H9 (cell line): ENCODE results near the gene DPP3. TPM values are rescaled to one million over a fixed set of nuclear protein-coding genes. Genes with fewer than 3 reads are reported as not detected.

Source experiments
- DNase-seq: peaks from one replicate; pipeline ENCODE4 v3.0.0-alpha.2; 2017
- H2AFZ ChIP-seq: one replicate; pipeline ENCODE4 v1.6.1; 2013; ENCODE audit warnings: mild to moderate bottlenecking, low read length, control low read depth, moderate library complexity
- H2AK5ac ChIP-seq: 2 replicates; pipeline ENCODE4 v1.6.1; 2013; ENCODE audit warnings: low read length, control low read depth, mixed read lengths; ENCODE audit not compliant: insufficient read length
- H2BK120ac ChIP-seq: one replicate; pipeline ENCODE4 v1.6.1; 2013; ENCODE audit warnings: low read depth, mild to moderate bottlenecking, low read length, control low read depth, inconsistent platforms; ENCODE audit not compliant: poor library complexity, severe bottlenecking
- H2BK12ac ChIP-seq: 2 replicates; pipeline ENCODE4 v1.6.1; 2013; ENCODE audit warnings: low read length, control low read depth, mixed read lengths, low read depth; ENCODE audit not compliant: insufficient read length
- H2BK15ac ChIP-seq: 2 replicates; pipeline ENCODE4 v1.6.1; 2013; ENCODE audit warnings: low read depth, low read length, control low read depth
- H2BK20ac ChIP-seq: one replicate; pipeline ENCODE4 v1.6.1; 2013; ENCODE audit warnings: low read depth, mild to moderate bottlenecking, low read length, control low read depth, inconsistent platforms; ENCODE audit not compliant: poor library complexity, severe bottlenecking
- H2BK5ac ChIP-seq: 2 replicates; pipeline ENCODE4 v1.6.1; 2013; ENCODE audit warnings: low read length, control low read depth, mixed read lengths; ENCODE audit not compliant: insufficient read length
- H3K14ac ChIP-seq: 2 replicates; pipeline ENCODE4 v1.6.1; 2013; ENCODE audit warnings: low read length, control low read depth; ENCODE audit not compliant: insufficient read depth
- H3K18ac ChIP-seq: 2 replicates; pipeline ENCODE4 v1.6.1; 2013; ENCODE audit warnings: low read depth, mild to moderate bottlenecking, mixed read lengths, low read length, control low read depth; ENCODE audit not compliant: insufficient read length
- H3K23ac ChIP-seq: 2 replicates; pipeline ENCODE4 v1.6.1; 2013; ENCODE audit warnings: low read length, control low read depth, mixed read lengths, low read depth; ENCODE audit not compliant: insufficient read length
- H3K23me2 ChIP-seq: 2 replicates; pipeline ENCODE4 v1.6.1; 2013; ENCODE audit warnings: low read depth, mild to moderate bottlenecking, mixed read lengths, low read length, control low read depth; ENCODE audit not compliant: insufficient read length, poor library complexity, severe bottlenecking
- H3K27ac ChIP-seq: 2 replicates; pipeline ENCODE4 v1.5.1; 2013; ENCODE audit warnings: low read length, control low read depth, mixed read lengths, low read depth; ENCODE audit not compliant: insufficient read length
- H3K27me3 ChIP-seq: 2 replicates; pipeline ENCODE4 v1.6.1; 2013; ENCODE audit warnings: low read length, control low read depth, inconsistent platforms; ENCODE audit not compliant: insufficient read depth
- H3K4ac ChIP-seq: 2 replicates; pipeline ENCODE4 v1.6.1; 2013; ENCODE audit warnings: low read depth, mild to moderate bottlenecking, control low read depth, inconsistent platforms, low read length, moderate library complexity
- H3K4me1 ChIP-seq: 2 replicates; pipeline ENCODE4 v1.6.1; 2013; ENCODE audit warnings: low read length, control low read depth, inconsistent platforms; ENCODE audit not compliant: insufficient read depth
- H3K4me2 ChIP-seq: 2 replicates; pipeline ENCODE4 v1.6.1; 2013; ENCODE audit warnings: low read length, control low read depth, mixed read lengths; ENCODE audit not compliant: insufficient read length, insufficient read depth
- H3K56ac ChIP-seq: 2 replicates; pipeline ENCODE4 v1.6.1; 2013; ENCODE audit warnings: low read depth, mild to moderate bottlenecking, mixed read lengths, low read length, control low read depth; ENCODE audit not compliant: insufficient read length
- H3K79me1 ChIP-seq: 2 replicates; pipeline ENCODE4 v1.6.1; 2013; ENCODE audit warnings: low read depth, mild to moderate bottlenecking, moderate library complexity, low read length, control low read depth, inconsistent platforms; ENCODE audit not compliant: insufficient read depth, poor library complexity, severe bottlenecking
- H3K79me2 ChIP-seq: 2 replicates; pipeline ENCODE4 v1.6.1; 2013; ENCODE audit warnings: low read length, control low read depth, inconsistent platforms; ENCODE audit not compliant: insufficient read depth
- H3K9ac ChIP-seq: 2 replicates; pipeline ENCODE4 v1.6.1; 2013; ENCODE audit warnings: low read length, control low read depth, mixed read lengths; ENCODE audit not compliant: insufficient read length; ENCODE audit errors: extremely low read depth
- H3K9me3 ChIP-seq: one replicate; pipeline ENCODE4 v1.6.1; 2013; ENCODE audit warnings: low read depth, low read length, inconsistent platforms; ENCODE audit not compliant: control insufficient read depth
- H3T11ph ChIP-seq: one replicate; pipeline ENCODE4 v1.6.1; 2013; ENCODE audit warnings: mild to moderate bottlenecking, low read length, control low read depth, inconsistent platforms
- H4K20me1 ChIP-seq: one replicate; pipeline ENCODE4 v1.6.1; 2013; ENCODE audit not compliant: control insufficient read depth, insufficient read length, insufficient read depth
- H4K5ac ChIP-seq: 2 replicates; pipeline ENCODE4 v1.6.1; 2013; ENCODE audit warnings: low read depth, mild to moderate bottlenecking, mixed read lengths, low read length, control low read depth; ENCODE audit not compliant: insufficient read length
- H4K8ac ChIP-seq: replicated peaks from 2 replicates; pipeline ENCODE4 v1.6.1; 2013; ENCODE audit warnings: low read length, control low read depth, mixed read lengths, low read depth; ENCODE audit not compliant: insufficient read length
- H4K91ac ChIP-seq: 2 replicates; pipeline ENCODE4 v1.6.1; 2013; ENCODE audit warnings: low read depth, mild to moderate bottlenecking, moderate library complexity, mixed read lengths, low read length, control low read depth; ENCODE audit not compliant: insufficient read length
- H3K27ac Mint-ChIP-seq, 3 experiments: 2 replicates in 2 of 3; 3 replicates in 1 of 3; pipeline ENCODE4 v1.8.0; 2020 to 2021; ENCODE audit warnings: mixed read lengths in 3 of 3, mild to moderate bottlenecking in 1 of 3, moderate library complexity in 1 of 3
- H3K27me3 Mint-ChIP-seq: 2 replicates; pipeline ENCODE4 v1.8.0; 2021; ENCODE audit warnings: low read depth, mild to moderate bottlenecking, moderate library complexity, mixed read lengths
- H3K36me3 Mint-ChIP-seq, 3 experiments: 2 replicates in 2 of 3; 3 replicates in 1 of 3; pipeline ENCODE4 v1.8.0; 2020 to 2021; ENCODE audit warnings: low read depth in 3 of 3, mixed read lengths in 3 of 3; ENCODE audit not compliant: insufficient read depth in 1 of 3
- H3K4me1 Mint-ChIP-seq, 2 experiments: 2 replicates each; pipeline ENCODE4 v1.8.0; 2020; ENCODE audit warnings: mixed read lengths in 2 of 2
- H3K4me3 Mint-ChIP-seq, 2 experiments: 2 replicates in 1 of 2; 3 replicates in 1 of 2; pipeline ENCODE4 v1.8.0; 2020 to 2021; ENCODE audit warnings: mild to moderate bottlenecking in 2 of 2, mixed read lengths in 2 of 2, moderate library complexity in 1 of 2
- H3K9me3 Mint-ChIP-seq, 2 experiments: 2 replicates in 1 of 2; 3 replicates in 1 of 2; pipeline ENCODE4 v1.8.0; 2020; ENCODE audit warnings: mild to moderate bottlenecking in 2 of 2, mixed read lengths in 2 of 2, moderate library complexity in 1 of 2
- CTCF ChIP-seq: fragments of 200-600 bp; sonication (generic); conservative IDR thresholded peaks from 3 replicates; pipeline ENCODE4 v1.8.0; 2021; ENCODE audit warnings: antibody characterized with exemption, mild to moderate bottlenecking
- WGBS: extraction: QIAGEN DNeasy Blood & Tissue Kit; methylation state at CpG from one replicate; pipeline ENCODE4 v1.1.7; 2013; ENCODE audit warnings: missing lambda C conversion rate, low lambda C conversion rate, mixed read lengths; ENCODE audit not compliant: insufficient read length; ENCODE audit errors: extremely low coverage; 5-methylcytosine and 5-hydroxymethylcytosine counted together
- total RNA-seq: library from RNA; stranded (reverse); gene quantifications from 2 replicates; pipeline ENCODE4 v1.2.1, GENCODE V29; 2021

DPP3 gene
- total RNA-seq, 1 experiment from 2014 or later = 85.3 TPM

- Histone ChIP-seq H3K23ac (no peak overlapping the region), H4K20me1 (no peaks in the 10 kb centered on the region), H2AK5ac (no peak overlapping the region), H3K23me2 (no peaks in the 10 kb centered on the region), H3K18ac (no peak overlapping the region), H3K27ac (no peak overlapping the region), H4K8ac (no peak overlapping the region), H3K27me3 (no peaks in the 10 kb centered on the region), H4K91ac (no peak overlapping the region), H2AFZ (no peak overlapping the region), H3K4me1 (no peaks in the 10 kb centered on the region), H3K9ac (no peak overlapping the region), H2BK5ac (no peak overlapping the region), H3T11ph (no peak overlapping the region), H2BK20ac (no peak overlapping the region), H2BK120ac (no peak overlapping the region), H3K14ac (no peak overlapping the region), H3K9me3 (no peaks in the 10 kb centered on the region), H2BK15ac (no peak overlapping the region), H2BK12ac (no peak overlapping the region), H3K4me2 (no peak overlapping the region), H3K79me2 (no peaks in the 10 kb centered on the region), H3K56ac (no peak overlapping the region), H3K4ac (no peak overlapping the region), H4K5ac (no peak overlapping the region), H3K79me1 (no peaks in the 10 kb centered on the region)
- H3K4me3 Mint-ChIP-seq = peak overlapping the region in 1 of 2 experiments; percentile 36; a peak in 1 of 5 replicates
- peak overlapping the region in 1 of 3 experiments; percentile 87; a peak in 2 of 7 replicates for H3K27ac Mint-ChIP-seq
- peaks cover 12 to 13% of the 10 kb centered on the region in 2 experiments for H3K4me1 Mint-ChIP-seq
- DNase-seq = no peak
- no peaks in the 10 kb centered on the region for H3K27me3 Mint-ChIP-seq
- TF ChIP-seq CTCF = no peak
- no peaks in the 10 kb centered on the region for H3K9me3 Mint-ChIP-seq
- peaks cover 0 to 25% (median 19%) of the 10 kb centered on the region in 3 experiments; a peak in 5 of 7 replicates for H3K36me3 Mint-ChIP-seq
- WGBS = no CpG with 5 or more reads among the region's 11 CpGs
Measured at GRCh38 chr11:66531841-66532240, 51.6 kb downstream of the DPP3 start.
